Esophagus squamous epithelium (tissue), 4 donors: ENCODE results near the gene GLRA1.

Experiments
- CTCF ChIP-seq, 6 experiments: fragments of 450-650 bp in 4 of 6; fragments of 200-600 bp in 2 of 6; sonication (generic) in 2 of 6; IDR thresholded peaks; one replicate each; pipeline ENCODE4 v1.5.1; 2016 to 2019; ENCODE audit warnings: antibody characterized with exemption in 6 of 6, mild to moderate bottlenecking in 4 of 6, moderate library complexity in 4 of 6
- POLR2A ChIP-seq, 4 donors: fragments of 450-650 bp; IDR thresholded peaks; one replicate each; pipeline ENCODE4 v1.6.1; 2017; ENCODE audit warnings: antibody characterized with exemption in 4 of 4, mild to moderate bottlenecking in 4 of 4, moderate library complexity in 3 of 4

- TF ChIP-seq CTCF (IDR thresholded peaks at IDR 0.05) (no peak), POLR2A (IDR thresholded peaks at IDR 0.05) (no peak)
Observed at GRCh38 chr5:151822141-151822540, 102.5 kb downstream of the GLRA1 start.
